NK-92 (cell line): ENCODE results near the gene CD207.

ENCODE experiments used
- DNase-seq: peaks from one replicate; lab custom pipeline; 2025; ENCODE audit not compliant: unreplicated experiment; lab: John Stamatoyannopoulos, UW

Gene CD207

GRCh38 chr2:70795164-70795995 is 40.2 kb downstream of the CD207 start:
- DNase-seq: no peak

- no peak for DNase-seq
Measured at GRCh38 chr2:70793450-70793849, 42.2 kb downstream of the CD207 start.

GRCh38 chr2:70790136-70790828 is 45.3 kb downstream of the CD207 start, which contains the start of gene FIGLA:
TSS of gene FIGLA (minus strand) at chr2:70790643. CDS start at chr2:70790638, 5 bp downstream.
- no peak for DNase-seq

DNA sequence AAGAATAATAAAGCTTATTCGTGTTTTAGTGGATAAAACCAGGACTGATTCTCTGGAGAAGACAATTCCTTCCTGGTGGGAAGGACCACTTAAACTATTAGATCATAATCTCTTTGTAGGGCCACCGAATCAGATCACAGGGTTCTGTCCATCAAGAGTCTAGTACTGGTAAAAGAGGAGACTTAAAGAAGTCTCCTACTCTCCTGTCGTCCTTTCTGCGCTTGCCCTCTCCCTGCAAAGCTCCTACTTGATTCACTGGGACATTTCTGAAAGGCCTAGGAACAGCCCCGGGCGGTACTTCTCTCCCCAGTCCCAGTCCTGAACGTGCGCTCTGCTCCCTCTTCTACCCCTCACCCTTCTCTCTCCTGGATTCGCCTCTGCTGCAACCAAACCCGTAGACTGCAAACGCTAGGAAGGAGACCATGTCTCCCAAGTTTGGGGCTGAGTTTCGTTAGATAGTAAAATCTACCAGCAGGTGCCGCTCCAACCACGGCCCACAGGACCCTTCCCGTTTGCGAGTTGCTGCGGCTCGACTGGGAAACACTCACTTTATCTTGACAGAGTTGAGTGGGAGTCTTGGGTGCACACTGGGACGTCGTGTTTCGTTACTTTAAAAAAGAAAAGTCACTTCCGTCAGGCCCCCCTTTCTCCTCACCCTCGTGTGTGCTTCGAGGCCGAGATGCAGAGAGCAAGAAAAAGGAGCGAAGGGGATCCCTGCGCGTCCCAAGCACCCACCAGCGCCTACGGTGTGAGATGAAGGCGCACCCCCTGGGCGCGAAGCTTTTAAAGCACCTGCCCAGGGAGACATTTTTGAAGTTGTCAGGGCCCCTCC is 46.1 kb downstream of the CD207 start:
- no peak for DNase-seq

DNA sequence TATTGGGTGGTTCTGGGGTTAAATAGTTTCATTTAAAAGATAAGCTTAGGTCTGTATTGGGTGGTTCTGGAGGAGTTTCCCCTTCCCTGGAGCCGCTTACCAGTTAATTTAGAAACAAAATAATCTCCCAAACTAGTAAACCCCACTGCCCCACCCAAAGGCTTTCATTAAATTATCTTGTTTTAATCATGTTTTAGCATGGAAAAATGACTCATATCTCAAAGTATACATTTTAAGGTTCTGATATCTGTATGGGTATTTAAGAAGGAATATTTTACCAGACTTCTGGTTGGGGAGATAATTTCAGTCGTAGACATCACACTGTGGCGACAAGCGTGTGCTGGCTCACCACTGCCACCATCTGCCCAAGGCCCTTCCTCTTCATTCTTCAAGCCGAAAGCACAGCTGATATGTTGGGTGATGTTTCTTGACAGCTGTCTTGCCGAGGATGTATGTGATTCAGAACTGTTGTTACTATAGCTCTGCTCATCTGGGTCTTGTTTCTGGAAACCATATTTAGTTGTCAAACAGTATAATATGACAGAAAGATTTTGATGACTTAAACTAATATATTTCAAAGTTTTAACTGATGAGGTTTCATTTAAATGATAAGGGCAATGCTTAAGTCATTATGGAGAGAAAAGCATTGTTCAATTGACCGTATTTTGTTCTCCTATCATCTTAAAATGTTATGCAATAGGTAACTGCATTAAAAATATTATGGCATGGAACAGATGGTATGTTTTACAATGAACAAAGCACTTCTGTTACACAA is 50.3 kb downstream of the CD207 start:
- no peak for DNase-seq

DNA sequence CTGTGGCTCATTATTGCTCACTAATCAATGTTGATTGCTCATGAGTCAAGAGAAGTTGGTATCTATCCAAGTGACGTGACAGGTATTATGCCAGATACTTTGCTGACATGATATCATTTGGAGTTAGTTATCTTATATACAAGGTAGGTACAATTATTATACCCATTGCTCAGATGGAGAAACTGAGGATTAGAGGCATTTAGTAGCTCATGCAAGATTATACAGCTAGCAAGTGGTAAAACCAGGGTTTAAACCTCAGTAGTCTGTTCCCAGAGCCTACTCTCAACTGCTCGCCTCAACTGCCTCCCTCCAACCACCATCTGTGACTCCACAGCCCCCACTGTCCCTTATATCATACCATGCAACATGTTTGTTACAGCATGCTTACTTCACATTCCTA is 51.3 kb downstream of the CD207 start:
- DNase-seq: no peak
